Measurements from ENCODE around the gene PER3.

The PER3 gene

DNA sequence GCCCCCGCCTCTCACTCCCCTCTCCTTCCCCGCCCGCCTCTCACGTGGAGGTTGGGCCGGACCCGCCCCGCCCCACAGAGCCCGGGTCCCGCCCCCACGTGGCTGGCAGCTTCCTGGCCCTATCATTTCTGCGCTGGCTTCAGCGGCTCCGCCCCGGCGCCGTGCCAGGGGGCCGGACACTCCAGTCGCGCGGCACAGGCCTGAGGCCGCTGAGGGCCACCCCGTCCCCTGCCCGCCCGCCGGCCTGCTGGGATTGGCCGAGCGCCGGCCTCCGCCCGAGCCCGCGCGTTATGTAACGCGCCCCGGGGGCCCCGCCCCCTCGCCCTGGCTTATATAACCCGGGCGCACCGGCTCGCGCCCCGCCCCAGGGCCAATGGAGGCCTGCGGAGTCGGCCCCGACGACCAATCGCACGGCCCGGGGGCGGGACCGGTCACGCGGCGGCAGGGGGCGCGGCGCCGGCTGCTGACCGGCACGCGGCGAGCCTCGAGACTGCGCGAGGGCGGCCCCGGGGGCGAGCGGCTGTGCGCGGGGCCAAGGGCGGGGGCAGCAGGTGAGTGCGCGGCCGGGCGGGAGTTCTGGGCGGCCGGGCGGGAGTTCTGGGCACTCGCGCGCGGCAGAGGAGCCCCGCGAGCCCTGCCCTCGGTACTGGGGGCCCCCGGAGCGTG is at the start of gene PER3:
TSS of gene PER3 (plus strand) at position 466 of the 666 bp plus-strand sequence. CDS start 587 bp downstream, outside the sequence.
- peak; percentile 98 for DNase-seq

DNA sequence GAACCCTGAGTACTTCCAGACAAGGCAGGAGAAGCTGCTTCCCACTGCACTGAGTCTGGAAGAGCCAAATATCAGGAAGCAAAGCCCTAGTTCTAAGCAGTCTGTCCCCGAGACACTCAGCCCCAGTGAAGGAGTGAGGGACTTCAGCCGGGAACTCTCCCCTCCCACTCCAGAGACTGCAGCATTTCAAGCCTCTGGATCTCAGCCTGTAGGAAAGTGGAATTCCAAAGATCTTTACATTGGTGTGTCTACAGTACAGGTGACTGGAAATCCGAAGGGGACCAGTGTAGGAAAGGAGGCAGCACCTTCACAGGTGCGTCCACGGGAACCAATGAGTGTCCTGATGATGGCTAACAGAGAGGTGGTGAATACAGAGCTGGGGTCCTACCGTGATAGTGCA is 46.0 kb upstream of the PER3 start:
- no peak for DNase-seq

DNA sequence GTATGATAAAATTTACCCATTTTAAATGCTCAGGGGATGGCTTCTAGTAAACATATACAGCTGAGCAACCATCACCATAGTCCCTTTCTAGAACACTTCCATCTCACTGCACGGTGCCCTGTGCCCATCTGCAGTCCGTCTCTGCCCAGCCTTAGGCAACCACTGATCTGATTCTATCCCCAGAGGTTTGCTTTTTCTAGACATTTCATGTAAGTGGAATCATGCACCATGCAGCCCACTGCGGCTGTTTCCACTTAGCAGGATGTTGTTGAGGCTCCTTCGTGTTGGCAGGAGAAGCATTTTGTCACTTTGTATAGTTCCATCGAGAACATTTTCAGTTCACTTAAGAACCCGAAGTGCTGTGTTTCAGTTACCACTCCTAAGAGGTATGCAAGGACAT is 40.7 kb upstream of the PER3 start:
- DNase-seq = no peak

DNA sequence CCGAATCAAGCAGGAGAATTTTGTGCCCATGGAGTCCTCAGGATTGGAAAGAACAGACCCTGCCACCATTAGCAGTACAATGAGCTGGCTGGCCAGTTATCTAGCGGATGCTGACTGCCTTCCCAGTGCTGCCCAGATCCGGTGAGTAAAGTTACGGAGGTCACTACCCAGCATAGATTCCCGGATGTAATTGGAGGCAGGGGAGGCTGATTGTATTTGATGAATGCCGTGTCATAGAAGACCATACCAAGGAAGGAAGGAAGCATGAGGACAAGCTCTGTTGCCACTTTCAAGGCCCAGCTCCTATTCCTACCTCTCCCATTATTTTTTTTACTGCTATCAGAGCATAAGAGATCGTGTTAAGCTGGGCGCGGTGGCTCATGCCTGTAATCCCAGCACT is 39.2 kb upstream of the PER3 start:
- no peak for DNase-seq

DNA sequence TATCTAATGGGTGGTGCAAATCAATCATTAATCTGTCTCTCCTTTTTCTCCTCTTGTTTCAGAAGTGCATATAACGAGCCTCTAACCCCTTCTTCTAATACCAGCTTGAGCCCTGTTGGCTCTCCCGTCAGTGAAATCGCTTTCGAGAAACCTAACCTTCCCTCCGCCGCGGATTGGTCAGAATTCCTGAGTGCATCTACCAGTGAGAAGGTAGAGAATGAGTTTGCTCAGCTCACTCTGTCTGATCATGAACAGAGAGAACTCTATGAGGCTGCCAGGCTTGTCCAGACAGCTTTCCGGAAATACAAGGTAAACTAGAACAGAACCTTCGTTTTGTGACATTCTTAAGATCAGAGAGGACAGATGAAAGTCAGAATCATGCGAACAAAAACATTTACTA is 38.3 kb upstream of the PER3 start:
- DNase-seq = no peak

DNA sequence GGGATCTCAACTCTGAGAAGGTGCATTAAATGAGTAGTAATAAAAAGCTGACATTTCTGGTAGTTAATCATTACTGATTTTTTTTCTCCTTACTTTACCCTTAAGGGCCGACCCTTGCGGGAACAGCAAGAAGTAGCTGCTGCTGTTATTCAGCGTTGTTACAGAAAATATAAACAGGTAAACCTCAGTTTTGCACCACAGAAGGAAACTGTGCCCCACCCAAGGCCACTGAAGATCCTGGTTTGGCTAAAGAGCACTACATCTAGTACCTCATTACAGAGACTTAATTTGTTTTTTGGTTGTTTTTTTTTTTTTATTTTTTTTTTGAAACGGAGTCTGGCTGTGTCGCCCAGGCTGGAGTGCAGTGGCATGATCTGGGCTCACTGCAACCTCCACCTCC is 36.5 kb upstream of the PER3 start:
- no peak for DNase-seq

DNA sequence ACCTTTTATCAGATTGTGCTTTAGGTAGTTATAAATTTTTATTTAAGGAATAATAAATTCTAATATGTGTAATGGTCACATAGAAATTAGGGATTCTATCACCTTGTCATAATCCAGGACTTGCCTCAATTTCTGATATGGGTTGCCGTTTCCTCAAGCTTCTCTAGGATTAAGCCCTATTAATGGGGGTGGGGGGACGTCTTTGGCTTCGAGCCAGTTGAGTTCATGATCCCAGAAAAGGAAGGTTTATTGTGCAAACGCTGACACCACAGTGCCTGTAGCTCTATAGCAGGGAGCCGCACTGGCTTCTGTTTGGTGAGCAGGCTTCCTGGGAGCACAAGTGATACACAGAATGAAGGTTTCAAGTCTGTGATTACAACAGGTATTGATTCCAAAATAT is 35.0 kb upstream of the PER3 start:
- no peak for DNase-seq

DNA sequence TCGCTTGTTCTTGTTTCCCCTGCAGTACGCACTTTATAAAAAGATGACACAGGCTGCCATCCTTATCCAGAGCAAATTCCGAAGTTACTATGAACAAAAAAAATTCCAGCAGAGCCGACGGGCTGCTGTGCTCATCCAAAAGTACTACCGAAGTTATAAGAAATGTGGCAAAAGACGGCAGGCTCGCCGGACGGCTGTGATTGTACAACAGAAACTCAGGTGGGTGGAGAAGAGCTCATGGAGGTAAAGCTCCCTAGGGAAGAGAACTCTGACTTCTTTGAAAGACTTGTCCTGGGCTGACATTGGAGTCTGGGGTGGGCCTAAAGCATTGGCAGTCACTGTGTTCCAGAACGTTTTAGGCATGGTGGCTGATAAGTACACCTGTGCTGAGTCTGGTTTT is 32.9 kb upstream of the PER3 start:
- no peak for DNase-seq

DNA sequence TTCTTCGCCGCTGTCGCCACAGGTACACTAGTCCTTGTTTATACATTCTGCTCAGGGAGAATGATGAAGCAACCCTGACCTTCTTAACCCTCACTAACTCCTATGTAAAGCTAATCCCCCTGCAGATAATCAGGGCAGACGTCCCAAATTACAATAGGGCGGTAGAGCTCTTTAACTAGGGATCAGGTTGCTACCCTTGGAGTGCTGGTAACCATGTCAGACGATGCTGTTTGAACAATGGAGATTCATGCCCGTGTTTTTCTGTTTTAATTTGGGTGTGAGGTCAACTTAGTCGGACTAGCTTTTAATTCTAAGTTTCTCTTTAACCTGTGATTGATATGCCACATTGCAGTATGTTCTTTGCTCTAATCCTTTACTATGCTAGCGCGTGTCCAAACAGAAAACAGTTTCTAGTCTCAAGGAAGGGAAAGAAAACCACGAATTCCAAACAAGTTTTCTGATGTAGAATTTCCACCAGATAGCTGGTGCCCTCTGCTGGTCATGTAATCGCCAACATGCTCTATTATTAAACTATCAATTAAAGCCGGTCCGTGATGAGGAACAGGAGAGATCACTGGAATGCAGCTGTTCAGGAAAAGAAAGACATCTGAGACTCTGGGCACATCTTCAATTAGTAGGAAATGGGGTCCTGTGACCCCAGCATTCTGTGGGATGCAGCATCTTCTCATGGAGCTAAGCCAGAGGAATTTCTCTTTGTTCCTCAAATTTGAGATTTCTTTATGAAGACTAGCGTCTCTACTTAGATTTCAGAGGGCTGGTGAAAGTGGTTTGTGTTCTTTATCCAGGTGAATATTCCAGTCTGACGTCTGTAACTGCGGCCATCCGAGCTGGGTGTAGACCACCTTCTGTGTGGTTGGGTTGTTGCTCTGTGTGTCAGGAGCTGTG is 31.3 kb upstream of the PER3 start:
- DNase-seq = peak; percentile 75

DNA sequence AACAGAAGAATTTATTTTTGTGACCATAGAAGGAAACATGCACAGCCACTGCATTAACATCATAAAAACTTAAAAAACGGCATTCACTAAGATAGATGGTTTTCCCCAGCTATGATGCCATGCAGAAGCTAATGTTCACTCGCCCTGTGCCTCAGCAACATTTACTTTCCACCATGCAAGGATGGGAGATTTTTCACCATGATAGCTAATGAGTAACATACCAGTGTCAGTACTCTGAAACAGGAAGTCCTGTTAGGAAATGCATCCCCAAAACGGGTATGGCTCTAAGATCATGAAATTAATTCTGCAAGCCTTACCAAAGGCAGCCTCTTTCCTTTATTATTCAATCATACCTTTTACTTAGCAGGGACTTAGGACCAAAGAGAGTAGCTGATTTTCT is 30.4 kb upstream of the PER3 start:
- peak; percentile 37 for DNase-seq

DNA sequence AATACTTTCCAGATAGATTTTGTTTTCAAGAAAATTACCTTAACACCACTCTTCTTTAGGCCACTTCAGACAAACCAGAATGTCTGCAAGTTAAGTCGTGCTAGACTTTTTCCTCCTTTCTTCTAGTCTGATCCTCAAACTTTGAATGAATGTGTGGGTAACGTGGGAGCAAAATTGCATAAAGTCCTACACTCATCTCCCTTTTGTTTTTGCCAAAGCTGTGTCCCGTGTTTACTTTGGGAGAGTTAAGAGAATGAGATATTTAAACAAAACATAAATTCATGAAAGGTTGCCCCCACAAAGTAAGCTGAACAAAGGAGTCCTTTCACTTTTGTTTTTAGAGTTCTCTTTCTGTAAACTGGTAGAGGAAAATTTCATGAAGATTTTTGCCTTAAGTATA is 29.9 kb upstream of the PER3 start:
- DNase-seq = peak; percentile 37

DNA sequence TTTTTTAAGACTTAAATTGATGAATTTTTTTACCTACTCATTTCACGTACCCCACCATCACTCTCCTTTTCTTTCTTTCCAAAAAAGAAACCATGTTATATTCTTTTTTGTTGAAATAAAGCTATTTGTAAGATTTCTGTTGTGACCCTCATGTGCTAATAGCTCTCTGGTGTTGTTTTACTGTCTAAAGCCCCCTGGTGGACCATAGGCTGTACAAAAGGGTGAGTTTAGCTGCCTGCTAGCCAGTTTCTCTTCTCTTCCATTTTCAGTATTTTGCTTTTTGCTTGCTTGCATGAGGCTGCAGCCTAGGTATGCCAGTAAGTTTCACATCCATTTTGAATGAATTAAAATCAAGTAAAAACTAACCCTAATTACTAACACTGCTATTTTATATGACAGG is 28.6 kb upstream of the PER3 start:
- DNase-seq = peak; percentile 54

DNA sequence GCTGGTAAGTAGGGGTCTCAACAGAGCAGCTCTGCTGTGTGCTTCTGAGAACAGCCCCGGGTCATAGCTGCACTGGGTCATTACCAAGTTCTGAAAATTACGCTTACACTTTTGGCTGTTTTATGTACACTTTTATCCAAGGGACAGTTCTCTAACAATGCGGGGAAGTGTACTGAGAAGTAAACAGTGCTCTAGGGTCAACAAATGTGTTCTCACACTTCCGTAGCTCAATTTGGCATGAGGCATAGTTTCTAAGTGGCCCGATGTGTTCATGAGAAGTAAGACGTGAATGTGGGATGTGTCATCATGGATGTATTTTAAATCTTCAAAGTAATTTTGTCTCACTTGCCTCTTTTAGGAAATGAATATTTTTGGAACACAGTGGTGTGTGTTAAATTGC is 23.8 kb upstream of the PER3 start:
- DNase-seq = no peak

DNA sequence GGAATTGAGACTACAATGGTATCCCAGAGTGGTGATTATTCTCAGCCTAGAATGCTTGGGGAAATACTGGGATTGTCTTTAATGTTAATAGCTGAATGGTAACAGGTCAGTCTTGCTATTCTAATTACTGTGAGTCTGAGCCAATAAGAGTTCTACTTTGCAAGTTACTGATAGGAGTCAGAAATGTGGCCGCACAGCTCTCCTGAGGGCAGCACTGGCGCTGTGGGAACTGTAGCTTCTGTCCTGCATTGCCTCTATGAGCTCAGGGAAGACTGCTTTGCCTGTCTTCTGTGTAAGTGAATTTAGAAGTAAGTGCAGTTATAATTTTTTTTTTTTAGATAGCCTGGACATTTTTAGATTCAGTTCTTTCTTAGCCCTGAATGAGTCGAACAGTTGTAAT is 23.0 kb upstream of the PER3 start:
- peak; percentile 46 for DNase-seq

DNA sequence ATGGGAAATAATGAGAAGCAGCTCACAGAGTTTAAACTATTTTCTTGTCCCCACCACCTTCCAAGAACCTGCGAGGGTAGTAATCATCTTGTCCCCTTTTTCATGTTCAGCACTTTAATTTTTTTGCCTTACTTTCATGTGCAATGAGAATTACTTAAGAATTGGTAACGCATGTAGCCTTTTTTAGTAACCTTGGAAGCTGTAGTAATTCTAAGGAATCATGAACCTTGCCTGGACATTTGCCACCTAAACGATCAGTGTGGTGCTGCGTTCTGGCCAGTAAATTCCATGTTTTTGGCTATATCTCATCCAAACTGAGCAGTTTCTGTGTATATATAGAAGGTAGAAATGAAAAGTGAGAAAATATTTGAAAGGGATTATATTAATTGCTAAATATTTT is 16.9 kb upstream of the PER3 start:
- no peak for DNase-seq

DNA sequence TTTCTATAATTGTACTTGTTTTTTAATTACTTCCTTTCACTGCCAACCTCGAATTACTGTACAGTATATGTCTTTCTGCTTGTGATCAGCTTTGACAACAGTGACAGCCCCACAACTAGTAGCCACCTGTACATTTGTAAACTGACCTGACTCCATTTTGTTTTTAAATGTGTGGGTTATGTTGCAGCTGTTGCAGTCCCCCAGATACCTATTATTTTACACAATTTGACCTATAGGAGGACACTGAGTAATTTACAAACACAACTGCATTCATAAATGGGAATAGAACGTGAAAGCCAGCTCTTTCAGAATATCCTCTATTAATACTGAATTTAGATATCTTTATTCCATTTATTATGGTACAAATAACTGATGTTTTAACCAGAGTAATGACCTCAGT is 15.5 kb upstream of the PER3 start:
- DNase-seq = peak; percentile 16

DNA sequence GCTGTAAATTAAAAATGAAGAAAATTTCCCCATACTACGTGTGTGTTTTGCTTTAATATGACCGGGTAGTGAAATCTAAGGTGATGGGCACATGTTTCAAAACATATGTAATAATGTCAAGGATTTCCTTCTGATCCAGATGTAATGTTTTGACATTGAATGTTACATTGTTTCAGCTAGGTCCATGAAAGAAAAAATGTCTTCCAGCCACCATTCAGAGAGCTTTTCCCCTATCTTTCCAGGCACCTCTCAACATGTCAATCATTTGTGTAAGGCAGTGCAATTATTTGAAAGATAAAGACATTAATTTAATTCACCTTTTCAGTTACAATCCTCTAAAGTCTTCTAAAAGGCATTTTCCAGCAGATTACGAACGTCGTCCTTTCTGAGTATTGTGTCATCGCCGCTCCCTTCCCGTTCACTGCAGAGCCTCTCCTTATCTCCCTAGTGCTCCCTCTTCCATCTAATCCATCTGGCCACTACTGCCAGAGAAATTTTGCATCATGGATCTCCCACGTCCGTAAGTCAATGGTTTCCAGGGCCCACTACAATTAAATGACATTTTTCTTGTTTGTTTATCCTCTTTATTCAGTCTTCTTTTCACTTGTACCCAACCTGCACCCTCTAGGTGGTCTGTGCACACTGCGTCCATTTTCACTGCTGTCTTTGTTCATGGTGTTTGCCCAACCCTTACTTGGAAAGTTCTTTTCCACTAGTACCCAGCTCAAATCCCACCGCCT is 14.2 kb upstream of the PER3 start:
- DNase-seq = no peak

DNA sequence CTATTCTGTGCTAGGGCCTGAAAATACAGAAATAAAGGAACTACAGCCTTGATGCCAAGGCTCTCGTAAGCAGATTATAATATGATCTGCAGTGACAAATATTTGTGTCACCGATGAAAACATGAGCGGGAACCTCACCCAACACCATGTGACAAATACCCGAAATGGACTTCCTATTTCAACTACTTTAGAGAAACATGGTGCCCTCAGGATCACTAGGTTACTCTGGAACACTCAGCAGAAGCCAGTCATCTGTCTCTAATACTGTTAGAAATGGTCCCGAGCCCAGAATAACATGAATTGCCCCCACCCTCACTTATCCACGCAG is 13.5 kb upstream of the PER3 start:
- no peak for DNase-seq

DNA sequence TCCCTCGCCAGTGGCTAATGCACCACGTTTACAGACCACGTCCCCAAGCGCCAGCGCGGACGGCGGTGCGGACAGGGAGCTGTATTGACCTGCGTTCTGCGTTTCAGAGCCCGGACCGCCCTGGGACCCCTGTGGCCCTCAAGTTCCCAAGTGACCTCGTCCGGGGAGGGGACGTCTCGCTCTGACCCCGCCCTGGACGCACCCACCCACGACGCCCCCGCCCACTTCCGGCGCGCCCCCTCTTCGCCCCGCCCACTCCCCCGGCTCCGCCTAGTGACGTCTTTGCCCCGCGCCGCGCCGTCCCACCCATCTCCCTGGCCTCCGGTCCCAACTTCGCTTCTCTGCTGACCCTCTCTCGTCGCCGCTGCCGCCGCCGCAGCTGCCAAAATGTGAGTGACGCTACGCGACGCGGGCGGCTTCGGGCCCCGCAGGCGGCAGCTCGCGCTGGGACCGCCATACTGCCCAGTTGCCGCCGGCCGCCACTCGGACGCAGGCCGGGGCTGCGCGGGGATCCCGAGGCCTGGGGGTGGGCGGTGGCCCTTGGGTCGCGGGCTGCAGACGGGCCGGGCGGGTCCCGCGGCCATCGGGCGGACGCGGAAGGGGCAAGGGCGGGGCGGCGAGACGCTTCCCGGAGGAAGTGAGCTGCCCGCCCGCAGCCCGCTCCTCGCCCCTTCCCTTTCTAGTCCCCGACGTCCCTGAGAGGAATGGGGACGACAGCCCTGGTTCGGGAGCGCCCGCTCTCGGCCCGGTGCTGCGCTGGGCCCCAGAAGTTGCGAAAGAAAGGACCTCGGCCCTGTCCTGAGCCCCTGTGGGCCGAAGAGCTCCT is 12.9 kb upstream of the PER3 start, which contains the start of gene VAMP3:
TSS of gene VAMP3 (plus strand) at position 300 of the 826 bp plus-strand sequence. CDS start at position 388, 88 bp downstream.
- DNase-seq = peak; percentile 84

DNA sequence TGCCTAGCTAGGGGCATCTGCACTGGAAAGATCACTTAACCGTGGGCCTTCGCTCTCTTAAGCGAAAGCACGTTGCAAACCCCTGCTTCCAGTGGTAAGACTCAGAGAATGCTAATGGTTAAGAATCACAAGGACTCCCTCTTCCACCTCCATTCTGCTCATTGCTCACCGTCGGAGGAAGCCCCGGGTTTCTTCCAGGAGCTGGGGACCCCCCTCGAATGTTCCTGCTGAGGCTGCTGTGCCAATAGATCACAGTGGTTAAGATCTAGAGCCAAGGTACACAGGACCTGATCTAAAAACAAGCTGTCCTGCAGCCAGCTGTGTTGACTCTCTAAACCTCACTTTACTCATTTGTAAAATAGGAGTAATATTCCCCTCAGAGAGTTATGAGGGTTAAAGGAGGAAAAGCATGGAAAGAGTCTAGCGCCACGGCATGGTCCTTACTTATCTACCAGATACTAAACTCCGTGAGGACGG is 12.2 kb upstream of the PER3 start:
- DNase-seq = peak; percentile 37

DNA sequence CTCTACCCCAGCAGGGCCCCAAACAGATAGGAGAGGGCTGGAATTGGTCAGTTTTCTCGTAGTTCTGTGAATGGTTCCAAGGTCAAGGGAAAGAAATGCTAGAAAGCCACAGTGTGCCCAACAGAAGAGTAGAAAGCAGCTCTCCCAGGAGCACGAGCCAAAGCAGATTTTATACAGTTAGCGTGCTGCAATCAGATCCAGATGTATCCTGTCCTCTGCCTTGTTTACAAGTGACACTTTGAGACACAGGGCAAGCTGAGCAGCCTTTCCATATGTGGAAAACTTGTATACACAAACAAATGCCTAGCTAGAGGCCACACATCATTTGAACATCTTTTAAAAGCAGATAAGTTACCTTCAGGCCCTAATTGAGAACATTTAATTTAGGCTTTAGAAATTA is 6.5 kb upstream of the PER3 start:
- no peak for DNase-seq

DNA sequence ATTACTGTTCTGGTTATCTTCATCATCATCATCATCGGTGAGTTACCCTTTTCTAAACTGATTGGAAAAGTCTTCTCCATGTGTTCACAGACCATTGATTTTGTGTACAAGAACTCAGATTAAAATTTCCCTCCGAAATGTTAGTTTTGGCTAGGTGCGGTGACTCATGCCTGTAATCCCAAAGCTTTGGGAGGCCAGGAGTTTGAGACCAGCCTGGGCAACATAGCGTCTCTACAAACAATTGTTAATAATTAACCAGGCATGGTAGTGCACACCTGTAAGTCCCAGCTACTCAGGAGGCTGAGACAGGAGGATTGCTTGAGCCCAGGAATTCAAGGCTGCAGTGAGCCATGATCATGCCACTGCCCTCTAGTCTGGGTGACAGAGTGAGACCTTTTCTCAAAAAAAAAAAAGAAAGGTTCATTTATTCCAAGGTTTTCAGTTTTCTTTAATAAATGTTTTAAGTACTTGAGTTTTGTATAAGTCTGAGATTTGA is 5.9 kb upstream of the PER3 start:
- DNase-seq = no peak

DNA sequence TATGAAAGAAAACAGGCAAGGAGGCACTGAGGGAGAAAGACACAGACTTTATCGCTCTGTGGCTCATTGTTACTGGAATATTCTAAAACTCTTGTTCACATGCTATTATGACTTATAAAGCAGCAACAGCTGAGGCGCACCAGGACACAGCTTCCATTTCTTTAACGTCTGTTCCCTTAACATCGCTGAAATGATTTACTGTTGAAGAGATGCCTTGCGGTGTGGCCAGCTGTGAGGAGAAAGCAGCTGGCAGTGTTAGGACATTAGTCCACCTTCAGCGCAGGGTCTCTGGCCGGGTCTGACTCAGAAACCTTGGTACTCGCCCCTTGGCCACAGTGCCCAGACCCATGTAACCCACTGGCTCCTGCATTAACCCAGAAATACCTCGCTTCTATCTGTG is 3.1 kb upstream of the PER3 start:
- no peak for DNase-seq
